ENCODE results near the gene ZMYM4.

GRCh38 chr1:35305383-35305782 lies 36.9 kb downstream of the ZMYM4 start:
- TF ChIP-seq CTCF (IDR thresholded peaks at IDR 0.05): no peak
- TF ChIP-seq POLR2A (IDR thresholded peaks at IDR 0.05): no peak
